ENCODE data around the gene TECTA.

TECTA gene

GRCh38 chr11:121179306-121179705 is 78.3 kb downstream of the TECTA start:
- no peak for DNase-seq
- Histone ChIP-seq H4K8ac (ENCODE audit: low read length) (no peak overlapping the region), H3K27ac (ENCODE audit: low read length, poor library complexity, severe bottlenecking) (no peak overlapping the region), H2AK5ac (ENCODE audit: low read length, severe bottlenecking) (no peak overlapping the region), H3K36me3 (ENCODE audit: control insufficient read depth in 1 of 2, insufficient read depth in 2 of 2, low read depth in 1 of 2, low read length in 2 of 2) (no peaks in the 10 kb centered on the region), H3K79me1 (replicated peaks; ENCODE audit: low read length, poor library complexity, severe bottlenecking) (no peaks in the 10 kb centered on the region), H2AFZ (ENCODE audit: low read depth, low read length) (no peak overlapping the region), H3K23ac (ENCODE audit: low read length in 2 of 2) (no peak overlapping the region), H2BK120ac (ENCODE audit: low read depth, low read length) (no peak overlapping the region), H3K27me3 (ENCODE audit: control insufficient read depth in 1 of 2, insufficient read depth in 1 of 2, low read length in 2 of 2) (no peaks in the 10 kb centered on the region), H3K4ac (ENCODE audit: low read depth in 1 of 2, low read length in 2 of 2) (no peak overlapping the region), H4K91ac (ENCODE audit: low read length) (no peak overlapping the region), H2BK12ac (ENCODE audit: low read length in 2 of 2) (no peak overlapping the region), H3K18ac (ENCODE audit: low read depth in 1 of 2, low read length in 2 of 2) (no peak overlapping the region), H3K4me2 (ENCODE audit: low read length, poor library complexity, severe bottlenecking) (no peak overlapping the region), H2BK15ac (ENCODE audit: low read depth, poor library complexity, severe bottlenecking) (no peak overlapping the region), H2BK5ac (ENCODE audit: low read depth, low read length, poor library complexity, severe bottlenecking) (no peak overlapping the region), H3K9me3 (ENCODE audit: control insufficient read depth, low read length) (peaks cover 23% of the 10 kb centered on the region), H3K4me1 (ENCODE audit: control insufficient read depth, insufficient read depth, low read depth, low read length) (no peaks in the 10 kb centered on the region), H3K9ac (ENCODE audit: low read length) (no peak overlapping the region), H3K14ac (ENCODE audit: low read length in 2 of 2) (no peak overlapping the region), H3K4me3 (ENCODE audit: insufficient read depth in 1 of 2, low read depth in 1 of 2, low read length in 2 of 2) (no peak overlapping the region)
- WGBS = 78% methylated on average over 1 of the region's 1 CpG

- peaks cover 23% of the 10 kb centered on the region for H3K9me3 ChIP-seq (ENCODE audit: control insufficient read depth, low read length)
- no peak overlapping the region for H2BK12ac ChIP-seq (ENCODE audit: low read length in 2 of 2)
- H3K4ac ChIP-seq (ENCODE audit: low read depth in 1 of 2, low read length in 2 of 2) = no peak overlapping the region
- H3K18ac ChIP-seq (ENCODE audit: low read depth in 1 of 2, low read length in 2 of 2) = no peak overlapping the region
- no peak overlapping the region for H3K4me3 ChIP-seq (ENCODE audit: insufficient read depth in 1 of 2, low read depth in 1 of 2, low read length in 2 of 2)
- no peak overlapping the region for H4K91ac ChIP-seq (ENCODE audit: low read length)
- WGBS = no CpG with 5 or more reads among the region's 1 CpG
- no peak overlapping the region for H3K27ac ChIP-seq (ENCODE audit: low read length, poor library complexity, severe bottlenecking)
- H2AFZ ChIP-seq (ENCODE audit: low read depth, low read length) = no peak overlapping the region
- H3K23ac ChIP-seq (ENCODE audit: low read length in 2 of 2) = no peak overlapping the region
- H3K14ac ChIP-seq (ENCODE audit: low read length in 2 of 2) = no peak overlapping the region
- H4K8ac ChIP-seq (ENCODE audit: low read length) = no peak overlapping the region
- no peak overlapping the region for H3K4me2 ChIP-seq (ENCODE audit: low read length, poor library complexity, severe bottlenecking)
- H2BK120ac ChIP-seq (ENCODE audit: low read depth, low read length) = no peak overlapping the region
- H2BK15ac ChIP-seq (ENCODE audit: low read depth, poor library complexity, severe bottlenecking) = no peak overlapping the region
- no peaks in the 10 kb centered on the region for H3K27me3 ChIP-seq (ENCODE audit: control insufficient read depth in 1 of 2, insufficient read depth in 1 of 2, low read length in 2 of 2)
- H3K36me3 ChIP-seq (ENCODE audit: control insufficient read depth in 1 of 2, insufficient read depth in 2 of 2, low read depth in 1 of 2, low read length in 2 of 2) = no peaks in the 10 kb centered on the region
- no peaks in the 10 kb centered on the region for H3K79me1 ChIP-seq (replicated peaks; ENCODE audit: low read length, poor library complexity, severe bottlenecking)
- no peak for DNase-seq
- H3K9ac ChIP-seq (ENCODE audit: low read length) = no peak overlapping the region
- no peak overlapping the region for H2AK5ac ChIP-seq (ENCODE audit: low read length, severe bottlenecking)
- H2BK5ac ChIP-seq (ENCODE audit: low read depth, low read length, poor library complexity, severe bottlenecking) = no peak overlapping the region
- no peaks in the 10 kb centered on the region for H3K4me1 ChIP-seq (ENCODE audit: control insufficient read depth, insufficient read depth, low read depth, low read length)
Observed at GRCh38 chr11:121180183-121180582, 79.1 kb downstream of the TECTA start.

GRCh38 chr11:121188776-121189175 is 87.7 kb downstream of the TECTA start:
- H4K91ac ChIP-seq (ENCODE audit: low read length) = no peak overlapping the region
- no peaks in the 10 kb centered on the region for H3K79me1 ChIP-seq (replicated peaks; ENCODE audit: low read length, poor library complexity, severe bottlenecking)
- no peak overlapping the region for H2BK15ac ChIP-seq (ENCODE audit: low read depth, poor library complexity, severe bottlenecking)
- no peak for DNase-seq
- H3K9me3 ChIP-seq (ENCODE audit: control insufficient read depth, low read length) = no peaks in the 10 kb centered on the region
- no peak overlapping the region for H2BK12ac ChIP-seq (ENCODE audit: low read length in 2 of 2)
- no peaks in the 10 kb centered on the region for H3K36me3 ChIP-seq (ENCODE audit: control insufficient read depth in 1 of 2, insufficient read depth in 2 of 2, low read depth in 1 of 2, low read length in 2 of 2)
- H3K18ac ChIP-seq (ENCODE audit: low read depth in 1 of 2, low read length in 2 of 2) = no peak overlapping the region
- no peak overlapping the region for H2BK120ac ChIP-seq (ENCODE audit: low read depth, low read length)
- no peak overlapping the region for H2AK5ac ChIP-seq (ENCODE audit: low read length, severe bottlenecking)
- H3K9ac ChIP-seq (ENCODE audit: low read length) = no peak overlapping the region
- H3K4me1 ChIP-seq (ENCODE audit: control insufficient read depth, insufficient read depth, low read depth, low read length) = no peaks in the 10 kb centered on the region
- no peaks in the 10 kb centered on the region for H3K27me3 ChIP-seq (ENCODE audit: control insufficient read depth in 1 of 2, insufficient read depth in 1 of 2, low read length in 2 of 2)
- no peak overlapping the region for H3K23ac ChIP-seq (ENCODE audit: low read length in 2 of 2)
- H3K4me2 ChIP-seq (ENCODE audit: low read length, poor library complexity, severe bottlenecking) = no peak overlapping the region
- H2BK5ac ChIP-seq (ENCODE audit: low read depth, low read length, poor library complexity, severe bottlenecking) = no peak overlapping the region
- no peak overlapping the region for H2AFZ ChIP-seq (ENCODE audit: low read depth, low read length)
- no peak overlapping the region for H3K4me3 ChIP-seq (ENCODE audit: insufficient read depth in 1 of 2, low read depth in 1 of 2, low read length in 2 of 2)
- no peak overlapping the region for H4K8ac ChIP-seq (ENCODE audit: low read length)
- no peak overlapping the region for H3K14ac ChIP-seq (ENCODE audit: low read length in 2 of 2)
- H3K4ac ChIP-seq (ENCODE audit: low read depth in 1 of 2, low read length in 2 of 2) = no peak overlapping the region
- no peak overlapping the region for H3K27ac ChIP-seq (ENCODE audit: low read length, poor library complexity, severe bottlenecking)

GRCh38 chr11:121191818-121192217 is 90.8 kb downstream of the TECTA start:
- 83% methylated on average over 5 of the region's 5 CpGs for WGBS
- Histone ChIP-seq H3K4me3 (ENCODE audit: insufficient read depth in 1 of 2, low read depth in 1 of 2, low read length in 2 of 2) (no peak overlapping the region), H3K27me3 (ENCODE audit: control insufficient read depth in 1 of 2, insufficient read depth in 1 of 2, low read length in 2 of 2) (peaks cover 0 to 13% of the 10 kb centered on the region in 2 experiments), H3K79me1 (replicated peaks; ENCODE audit: low read length, poor library complexity, severe bottlenecking) (no peaks in the 10 kb centered on the region), H2AK5ac (ENCODE audit: low read length, severe bottlenecking) (no peak overlapping the region), H3K9ac (ENCODE audit: low read length) (no peak overlapping the region), H2BK120ac (ENCODE audit: low read depth, low read length) (no peak overlapping the region), H3K4ac (ENCODE audit: low read depth in 1 of 2, low read length in 2 of 2) (no peak overlapping the region), H2BK15ac (ENCODE audit: low read depth, poor library complexity, severe bottlenecking) (no peak overlapping the region), H2BK12ac (ENCODE audit: low read length in 2 of 2) (no peak overlapping the region), H3K18ac (ENCODE audit: low read depth in 1 of 2, low read length in 2 of 2) (no peak overlapping the region), H3K23ac (ENCODE audit: low read length in 2 of 2) (no peak overlapping the region), H3K27ac (ENCODE audit: low read length, poor library complexity, severe bottlenecking) (no peak overlapping the region), H4K91ac (ENCODE audit: low read length) (no peak overlapping the region), H2BK5ac (ENCODE audit: low read depth, low read length, poor library complexity, severe bottlenecking) (no peak overlapping the region), H3K4me1 (ENCODE audit: control insufficient read depth, insufficient read depth, low read depth, low read length) (no peaks in the 10 kb centered on the region), H3K36me3 (ENCODE audit: control insufficient read depth in 1 of 2, insufficient read depth in 2 of 2, low read depth in 1 of 2, low read length in 2 of 2) (no peaks in the 10 kb centered on the region), H3K9me3 (ENCODE audit: control insufficient read depth, low read length) (no peaks in the 10 kb centered on the region), H4K8ac (ENCODE audit: low read length) (no peak overlapping the region), H3K14ac (ENCODE audit: low read length in 2 of 2) (no peak overlapping the region), H3K4me2 (ENCODE audit: low read length, poor library complexity, severe bottlenecking) (no peak overlapping the region), H2AFZ (ENCODE audit: low read depth, low read length) (no peak overlapping the region)
- DNase-seq = no peak
